NOMO-1 treated with dmso at 0.1 percent for 144 hours (cell line): Measurements from ENCODE around the gene ARHGAP24.

ENCODE experiments used
- DNase-seq: peaks from one replicate; lab custom pipeline; 2025; ENCODE audit not compliant: unreplicated experiment; lab: John Stamatoyannopoulos, UW

Gene ARHGAP24

DNA sequence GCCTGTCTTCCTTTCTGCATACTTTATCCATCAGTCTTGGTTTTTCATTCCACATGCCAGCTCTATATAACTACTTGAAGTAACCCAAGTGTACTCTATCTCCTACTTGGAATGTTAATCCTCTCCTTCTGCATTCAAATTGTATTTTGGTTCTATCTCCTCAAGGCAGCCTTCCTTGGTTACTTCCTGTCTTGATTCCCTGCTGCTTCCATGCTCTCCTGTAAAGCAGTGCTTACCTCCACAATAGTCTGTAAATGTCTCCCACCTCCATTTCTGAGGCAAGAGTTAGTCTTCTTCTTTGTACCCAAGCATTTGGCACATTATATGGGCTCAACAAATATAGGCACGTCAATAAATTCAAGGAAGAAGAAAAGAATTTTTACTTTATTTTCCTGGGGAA is 298.4 kb downstream of the ARHGAP24 start:
- no peak for DNase-seq

DNA sequence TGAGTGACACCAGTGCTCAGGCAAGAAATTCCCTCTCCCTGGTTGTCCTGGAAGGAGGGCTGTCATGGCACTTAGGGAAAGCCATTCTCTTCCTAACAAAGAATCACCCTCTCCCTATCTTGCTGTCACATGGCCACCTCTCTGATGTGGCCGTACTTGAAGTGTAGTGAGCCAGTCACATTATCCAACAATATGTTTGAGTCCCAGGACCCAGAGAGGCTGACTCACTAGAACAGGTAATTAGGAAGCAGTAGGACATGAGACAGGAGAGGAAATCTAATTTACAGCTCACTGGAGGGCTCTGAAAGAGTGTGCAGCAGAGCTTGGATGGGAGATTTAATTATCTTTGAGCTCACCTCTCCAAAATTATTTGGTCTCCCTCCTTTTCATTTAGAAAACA is 299.1 kb downstream of the ARHGAP24 start:
- DNase-seq, result no peak

DNA sequence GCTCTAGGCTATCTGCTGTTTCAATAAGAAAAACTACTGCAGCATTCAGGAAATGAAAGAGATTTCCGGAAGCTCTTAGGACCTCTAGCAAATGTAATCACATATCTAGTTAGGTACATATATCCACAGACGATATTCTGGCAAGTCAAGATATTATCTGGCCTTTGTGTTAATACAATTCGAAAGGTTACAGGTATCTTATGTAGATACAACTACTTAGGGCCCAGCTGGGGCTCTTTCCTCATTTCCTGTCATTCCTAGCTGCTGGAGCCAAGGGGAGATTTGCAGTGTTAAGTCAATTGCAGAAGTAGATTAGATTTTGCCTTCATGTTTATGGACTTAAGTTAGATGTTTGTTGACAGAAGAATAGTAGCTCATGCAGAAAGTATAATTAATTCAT is 299.5 kb downstream of the ARHGAP24 start:
- DNase-seq, result no peak

DNA sequence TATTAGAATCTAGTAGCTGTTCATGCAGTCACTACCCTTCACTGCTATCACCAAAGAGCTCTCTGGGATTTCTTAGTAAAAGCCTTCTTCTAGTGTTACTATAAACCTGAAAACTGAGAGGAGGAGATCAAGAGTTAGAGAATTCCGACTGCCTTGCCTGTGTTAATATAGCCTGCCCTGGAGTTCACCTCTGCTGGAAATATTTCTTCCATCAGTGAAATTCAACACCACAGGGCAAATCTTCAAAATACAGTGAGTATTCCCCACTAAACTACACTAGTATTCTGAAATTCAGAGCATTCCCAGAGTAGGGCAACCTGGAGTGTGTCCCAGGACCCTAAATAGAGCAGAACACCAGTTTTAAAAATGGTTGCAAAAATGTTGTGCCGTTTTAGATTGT is 301.1 kb downstream of the ARHGAP24 start:
- no peak for DNase-seq

DNA sequence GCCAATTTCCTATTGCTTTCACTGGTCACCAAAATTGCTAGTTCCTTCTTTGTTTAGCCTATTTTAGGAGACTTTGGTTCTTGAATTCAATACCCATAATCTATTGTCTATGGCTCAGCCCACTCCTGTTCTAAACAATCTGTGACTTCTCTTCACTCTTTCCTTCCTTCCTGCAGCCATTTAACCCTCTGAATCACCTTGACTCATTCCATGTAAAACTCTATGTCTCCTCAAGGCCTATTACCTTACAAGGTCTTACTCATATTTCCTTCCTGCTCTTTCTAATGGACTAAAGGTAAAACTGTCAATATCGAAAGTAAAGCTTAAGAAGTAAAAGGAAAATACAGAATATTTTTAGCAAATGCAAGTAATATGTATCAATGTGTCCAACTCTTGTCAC is 301.6 kb downstream of the ARHGAP24 start:
- no peak for DNase-seq

DNA sequence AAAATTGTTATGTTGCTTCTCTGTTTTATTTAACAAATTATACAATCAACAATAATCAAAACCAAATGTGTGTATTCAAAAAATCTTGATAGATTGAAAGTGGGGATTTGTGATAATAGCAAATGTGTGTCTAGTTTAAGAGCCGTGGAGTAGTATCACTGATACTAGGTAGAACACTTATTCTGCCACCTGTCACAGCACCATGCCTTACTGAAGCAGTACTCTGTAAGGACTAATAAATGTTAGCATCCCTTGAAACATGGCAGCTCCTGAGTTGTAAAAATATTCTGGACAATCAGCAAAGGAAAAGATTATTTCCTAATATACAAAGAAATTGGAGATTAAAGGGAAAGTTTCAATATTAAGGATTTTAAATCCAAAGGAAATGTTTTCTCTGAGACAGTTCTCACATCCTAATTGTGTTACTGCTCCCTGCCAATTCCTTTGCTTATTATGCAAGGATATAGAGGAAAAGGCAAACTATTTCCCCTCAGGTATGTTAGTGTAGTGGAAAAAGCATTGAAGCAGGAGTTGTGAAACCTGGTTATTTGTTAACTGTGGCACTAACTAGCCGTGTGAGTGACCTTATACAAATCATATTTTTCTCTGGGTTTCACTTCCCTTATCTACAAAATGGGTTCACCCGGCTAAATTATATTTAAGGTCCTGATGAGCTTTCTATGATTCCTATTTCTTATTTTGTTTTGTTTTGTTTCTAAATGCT is 303.1 kb downstream of the ARHGAP24 start:
- no peak for DNase-seq

DNA sequence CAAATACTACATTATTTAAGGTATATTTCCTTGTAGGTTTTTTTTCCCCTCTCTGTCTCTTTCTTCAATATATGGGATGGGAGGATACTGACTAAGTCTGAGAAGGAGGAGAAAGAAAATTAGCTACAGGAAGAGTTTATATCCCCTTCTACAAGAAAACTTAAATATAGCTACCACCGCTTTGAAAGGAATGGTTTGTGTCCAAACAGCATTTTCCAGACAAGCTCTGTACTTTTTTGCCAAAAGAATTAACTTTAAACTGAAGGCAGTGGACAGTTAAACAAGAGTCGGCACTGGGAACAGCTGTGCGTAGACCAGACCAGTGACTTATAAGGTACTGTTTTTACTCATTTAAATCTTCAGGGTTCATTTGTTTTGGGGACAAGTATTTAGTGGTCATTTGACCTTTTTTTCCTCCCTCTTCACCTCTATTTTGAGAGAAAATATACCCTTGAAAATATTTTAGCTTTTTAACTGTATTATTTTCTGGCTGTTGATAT is 303.7 kb downstream of the ARHGAP24 start:
- DNase-seq, result no peak

DNA sequence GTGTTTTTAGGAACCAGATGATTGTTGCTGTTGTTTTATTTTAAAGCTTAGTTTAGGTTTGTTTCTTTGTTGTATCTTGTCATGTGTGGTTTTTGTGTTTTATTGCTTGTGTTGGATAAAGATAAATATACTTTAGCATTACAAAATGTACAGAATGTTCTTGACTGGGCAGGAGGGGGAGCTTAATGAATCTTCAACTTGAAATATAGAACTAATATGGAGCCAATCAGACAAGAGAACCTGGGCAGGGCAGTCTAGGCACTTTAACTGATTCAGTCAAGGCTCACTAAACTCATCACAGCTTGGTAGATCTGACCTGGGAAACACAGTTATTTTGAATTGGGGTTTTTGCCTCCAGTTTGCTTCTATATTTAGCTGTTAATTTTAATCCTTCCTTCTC is 304.2 kb downstream of the ARHGAP24 start:
- DNase-seq, result no peak

DNA sequence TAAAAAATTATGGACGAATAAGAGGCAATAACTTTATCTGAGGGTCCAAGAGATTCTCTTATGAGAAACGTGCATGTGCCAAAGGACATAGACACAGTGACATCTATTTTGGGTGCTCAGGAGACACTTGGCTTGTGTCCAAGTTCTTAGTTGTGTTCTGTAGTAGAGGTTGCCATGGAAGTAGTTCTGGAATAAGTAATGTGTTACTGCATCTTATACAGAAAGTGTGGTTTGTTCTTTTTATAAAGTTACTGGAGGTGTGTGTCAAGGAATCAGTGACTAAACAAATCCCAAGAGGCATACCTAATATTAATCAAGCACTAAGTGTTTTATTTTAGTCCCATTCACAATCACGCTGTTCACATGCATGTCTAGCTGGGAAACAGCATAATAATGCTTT is 305.7 kb downstream of the ARHGAP24 start:
- no peak for DNase-seq

DNA sequence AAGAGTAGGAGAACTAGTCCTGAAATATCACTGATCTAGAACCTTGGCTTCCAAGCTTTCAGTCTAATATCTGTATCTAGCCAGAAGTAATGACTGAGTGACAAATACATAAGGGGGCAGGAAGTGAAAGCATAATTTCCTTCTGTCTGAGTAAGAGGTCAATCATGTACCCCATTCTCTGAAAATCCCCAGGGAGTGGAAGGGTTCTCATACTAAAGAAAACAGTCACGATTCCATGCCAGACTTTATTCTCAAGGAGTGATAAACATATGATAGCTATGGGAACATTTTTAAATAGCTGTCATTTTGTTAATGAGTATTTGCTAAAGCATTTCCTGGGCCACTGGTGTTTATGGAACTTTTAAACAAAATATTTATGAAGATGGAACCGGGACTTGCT is 308.5 kb downstream of the ARHGAP24 start:
- no peak for DNase-seq

DNA sequence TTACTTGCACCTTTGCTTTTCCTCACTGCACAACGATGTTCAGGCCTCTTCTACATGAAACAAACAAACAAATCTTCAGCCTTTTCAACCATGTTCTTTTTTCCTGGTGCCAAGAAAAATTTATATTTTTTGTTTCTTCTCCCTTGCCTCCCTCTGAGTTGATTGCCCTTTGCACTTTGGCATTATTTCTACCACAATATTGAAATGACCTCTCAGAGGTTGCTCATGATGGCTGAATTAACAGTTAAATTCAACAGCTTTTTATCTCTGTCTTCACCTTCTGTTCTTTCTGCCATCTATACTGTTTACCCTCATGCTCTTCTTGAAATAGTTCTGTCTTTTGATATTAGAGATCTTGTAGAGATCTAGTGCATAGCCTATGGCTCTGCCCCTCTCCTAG is 308.9 kb downstream of the ARHGAP24 start:
- DNase-seq, result no peak

DNA sequence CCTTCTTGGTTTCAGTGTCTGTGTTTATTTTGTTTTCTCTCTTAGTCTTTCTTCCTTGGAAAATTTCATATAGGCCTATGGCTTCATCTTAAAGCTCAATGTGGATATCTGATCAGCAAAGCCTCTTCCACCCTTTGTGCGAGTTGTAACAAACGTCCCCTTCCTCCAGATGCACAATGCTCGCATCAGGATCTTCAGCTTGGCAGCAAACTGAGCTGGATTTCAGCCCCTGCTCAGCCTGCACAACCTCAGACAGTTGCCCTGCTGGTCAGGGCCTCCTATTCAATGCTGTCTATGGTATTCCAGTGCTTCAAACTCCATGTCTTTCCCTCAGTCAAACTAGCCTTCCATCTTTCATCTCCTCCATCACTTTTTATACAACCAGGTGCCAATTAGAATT is 309.4 kb downstream of the ARHGAP24 start:
- no peak for DNase-seq

DNA sequence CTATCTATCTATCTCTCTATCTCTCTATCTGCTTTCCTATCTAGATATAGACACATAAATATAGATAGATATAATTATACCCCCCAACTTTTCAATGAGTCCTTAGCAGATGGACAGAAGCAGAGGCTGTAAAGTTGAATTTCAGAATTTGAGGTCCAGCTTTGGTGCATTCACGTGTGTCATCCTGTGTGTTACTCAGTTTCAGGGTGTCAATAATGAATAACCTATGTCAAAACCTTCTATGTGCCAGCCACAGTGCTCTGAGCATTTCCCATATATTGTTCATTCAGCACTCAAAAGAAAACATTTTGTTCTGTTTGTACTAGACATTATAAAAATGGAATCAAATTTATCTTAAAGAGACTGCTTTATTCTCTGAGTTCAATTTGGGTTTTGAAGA is 310.0 kb downstream of the ARHGAP24 start:
- DNase-seq, result no peak

DNA sequence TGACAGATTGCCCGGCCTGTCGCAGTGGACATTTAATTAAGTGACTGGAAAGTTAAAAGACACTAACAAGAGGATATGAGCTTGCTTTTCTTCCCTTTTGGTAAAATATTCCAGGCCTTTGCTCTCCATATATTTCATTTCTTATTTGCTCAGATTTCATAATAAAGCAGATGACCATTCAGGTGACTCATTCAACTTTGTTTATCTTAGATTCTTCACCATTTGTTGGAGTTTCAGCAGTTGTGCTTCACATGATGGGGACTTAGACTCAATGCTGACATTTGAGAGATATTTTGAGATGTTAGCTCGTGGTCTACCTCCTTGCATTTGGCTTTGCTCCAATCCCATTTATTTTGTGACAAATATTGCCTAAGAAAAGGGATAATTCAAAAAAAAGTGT is 312.2 kb downstream of the ARHGAP24 start:
- DNase-seq, result no peak

DNA sequence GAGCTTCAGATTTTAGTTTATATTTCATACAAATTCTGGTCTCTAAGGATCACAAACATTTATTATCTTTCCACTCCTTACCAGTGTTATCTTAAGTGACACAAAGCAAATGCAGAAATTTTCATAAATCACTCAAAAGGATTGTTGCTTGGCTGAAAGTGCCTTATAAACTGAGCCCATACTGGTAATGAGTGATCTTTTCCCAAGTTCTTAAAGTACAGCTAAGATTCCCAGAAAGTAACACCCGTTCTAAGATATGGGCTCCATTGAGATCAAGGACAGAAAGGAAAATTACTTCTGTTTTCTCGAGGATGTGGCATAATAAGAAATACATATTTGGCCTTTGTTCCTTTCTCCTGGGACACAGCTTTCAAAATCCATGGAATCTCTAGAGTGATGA is 313.7 kb downstream of the ARHGAP24 start:
- DNase-seq, result no peak

DNA sequence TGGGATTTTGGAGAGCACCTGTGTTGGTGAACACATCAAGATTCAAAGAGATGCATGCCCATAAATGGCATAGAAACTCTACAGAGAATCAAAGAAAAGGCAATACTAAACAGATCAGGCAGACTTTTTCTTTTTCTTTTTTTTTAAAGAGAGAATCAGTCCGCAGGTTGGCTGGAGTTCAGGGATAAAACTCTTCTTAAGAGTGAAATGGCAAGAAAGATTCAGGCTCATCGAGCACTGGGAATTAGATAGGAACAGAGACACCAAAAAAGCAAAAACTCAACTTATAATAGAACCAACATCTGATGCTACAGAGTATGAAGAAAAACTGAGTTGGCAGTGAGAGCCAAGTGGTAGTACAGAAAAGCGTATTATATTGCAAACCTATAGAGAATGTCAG is 314.3 kb downstream of the ARHGAP24 start:
- DNase-seq, result no peak

DNA sequence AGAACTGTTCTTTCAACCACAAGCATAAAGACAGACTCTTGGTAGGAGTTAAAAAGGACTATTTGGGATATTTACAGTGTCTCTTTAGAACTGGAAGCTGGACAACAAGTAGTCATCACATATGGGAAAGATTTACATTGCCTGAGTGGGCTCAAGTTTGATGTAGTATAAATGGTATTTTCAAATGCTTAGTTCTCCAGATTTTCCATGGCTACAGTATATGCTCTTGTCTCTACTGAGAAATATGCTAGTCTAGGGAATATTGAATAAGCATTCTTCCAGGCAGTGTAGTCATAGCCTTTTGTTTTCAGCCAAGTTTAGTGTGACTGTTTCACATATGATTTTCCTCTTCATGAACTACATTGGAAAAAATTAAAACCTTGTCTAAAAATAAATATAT is 315.6 kb downstream of the ARHGAP24 start:
- DNase-seq, result no peak

DNA sequence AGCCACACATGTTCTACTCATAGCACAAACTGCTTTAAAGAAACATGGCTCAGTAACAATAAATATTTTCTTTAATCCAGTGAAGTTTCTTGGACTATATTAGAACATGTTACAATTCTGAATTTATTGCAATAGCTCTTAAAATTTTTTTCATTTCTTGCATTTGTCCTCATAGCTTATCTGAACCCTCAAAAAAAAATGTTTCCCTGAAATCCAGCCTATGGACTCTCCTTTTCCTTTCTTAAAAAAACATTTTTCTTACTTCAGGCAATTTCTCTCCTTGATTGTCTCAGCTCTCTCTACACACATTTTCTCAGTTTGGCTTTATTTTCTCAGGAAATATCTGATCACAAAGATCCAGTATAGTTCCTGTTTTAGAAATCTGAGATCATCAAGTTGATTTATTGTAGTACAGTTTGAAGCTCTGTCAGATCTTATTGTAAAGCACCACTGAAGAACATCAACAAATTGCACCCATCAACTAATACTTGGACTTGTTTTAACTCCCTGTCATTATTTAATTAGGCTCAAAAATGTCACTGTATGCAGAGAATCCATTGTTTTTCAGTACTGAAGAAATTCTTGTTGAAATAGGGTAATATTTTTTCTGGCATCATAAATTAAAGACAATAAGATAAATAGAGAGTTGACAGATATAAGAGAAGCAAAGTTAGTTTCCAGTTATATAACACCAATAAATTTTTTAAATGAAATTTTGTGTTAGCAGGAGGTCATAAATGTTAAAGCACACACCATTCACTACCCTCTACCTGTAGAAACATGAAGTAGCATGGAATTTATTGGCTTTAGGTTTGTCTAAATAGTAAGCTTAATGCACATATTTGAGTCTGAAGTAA is 317.7 kb downstream of the ARHGAP24 start:
- no peak for DNase-seq

DNA sequence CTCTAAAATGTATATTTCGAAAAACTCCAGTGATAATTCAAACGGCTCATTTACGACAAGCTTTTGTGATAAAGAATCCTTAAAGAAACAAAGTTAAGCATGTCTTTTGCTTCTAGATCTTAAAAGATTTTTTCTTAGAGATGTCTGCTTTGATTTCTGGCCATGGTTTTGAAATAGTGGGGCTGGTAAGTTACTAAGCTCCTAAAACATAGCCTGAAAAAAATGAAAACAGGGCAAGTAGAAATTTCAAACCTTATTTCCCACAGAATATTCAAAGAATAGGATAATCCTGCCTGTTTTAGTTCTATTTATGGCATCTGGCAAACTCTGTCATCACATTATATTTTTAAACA is 318.3 kb downstream of the ARHGAP24 start:
- DNase-seq, result no peak

DNA sequence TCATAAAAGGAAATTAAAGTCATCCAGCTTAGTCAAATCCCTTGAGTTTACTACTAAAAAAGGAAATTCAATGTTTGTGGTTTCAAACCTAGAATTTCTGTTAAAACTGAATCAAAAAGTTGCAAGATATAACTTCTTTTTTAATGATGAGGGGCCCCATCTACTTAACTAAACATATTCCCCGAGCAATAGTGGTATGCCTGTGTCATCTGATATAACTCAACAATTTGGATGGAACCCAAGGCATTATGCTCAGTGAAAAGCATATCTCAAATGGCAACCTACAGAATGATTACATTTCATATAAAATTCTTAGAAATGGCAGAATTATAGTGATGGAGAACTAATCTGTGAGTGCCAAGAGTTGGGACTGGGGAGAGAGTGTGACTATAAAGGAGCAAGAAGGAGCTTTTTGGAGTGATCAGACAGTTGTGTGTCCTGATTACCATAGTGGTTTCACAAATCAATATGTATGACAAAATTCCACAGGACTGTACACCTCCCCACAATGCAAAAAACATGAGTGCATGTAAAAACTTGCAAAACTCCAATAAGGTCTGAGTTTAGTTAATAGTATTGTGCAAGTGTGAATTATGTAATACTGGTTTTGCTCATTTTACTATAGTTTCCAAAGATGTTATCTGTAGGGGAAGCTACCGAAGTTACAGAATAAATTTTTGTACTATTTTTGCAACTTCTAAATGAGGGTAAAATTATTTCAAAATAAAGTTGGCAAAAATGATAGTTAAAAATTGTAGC is 323.2 kb downstream of the ARHGAP24 start:
- peak; percentile 27 for DNase-seq

DNA sequence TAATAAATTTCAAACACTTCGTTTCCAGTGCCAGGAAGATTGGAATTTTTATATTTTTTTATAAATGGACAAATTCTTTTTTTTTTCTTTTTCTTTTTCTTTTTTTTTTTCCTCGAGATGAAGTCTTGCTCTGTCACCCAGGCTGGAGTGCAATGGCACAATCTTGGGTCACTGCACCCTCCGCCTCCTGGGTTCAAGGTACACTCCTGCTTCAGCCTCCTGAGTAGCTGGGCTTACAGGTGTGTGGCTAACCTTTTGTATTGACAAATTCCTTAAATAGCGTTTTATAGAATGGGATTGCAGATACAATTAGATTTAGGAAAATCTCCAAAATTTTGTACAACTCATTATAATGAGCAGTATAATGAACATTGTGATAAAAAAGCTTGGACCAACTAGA is 328.9 kb downstream of the ARHGAP24 start:
- DNase-seq, result no peak

DNA sequence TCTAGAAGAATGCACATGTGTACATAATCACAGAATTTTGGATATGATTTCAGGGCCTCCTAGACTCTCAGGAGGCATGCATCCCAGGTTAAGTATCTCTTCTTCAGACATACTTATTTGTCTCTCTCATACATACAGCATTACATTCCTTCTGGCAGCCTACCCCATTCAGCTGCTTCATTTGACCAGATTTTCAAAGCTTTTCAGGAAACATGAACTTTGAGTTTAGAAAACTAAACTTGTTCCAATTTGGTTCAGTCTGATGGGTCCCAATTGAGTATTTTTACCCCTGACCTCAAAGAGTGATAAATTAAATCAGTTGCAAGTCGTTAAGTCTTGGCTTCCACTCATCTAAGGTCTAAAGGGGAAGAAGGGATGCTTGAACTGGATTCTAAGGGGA is 330.9 kb downstream of the ARHGAP24 start:
- no peak for DNase-seq
